ENCODE data around the gene TRAF2.

Gene TRAF2

GRCh38 chr9:136852664-136853595 lies 33.4 kb upstream of the TRAF2 start:
- CTCF ChIA-PET: no interaction called here
- TF ChIP-seq CTCF (conservative IDR thresholded peaks at IDR 0.05; ENCODE audit: low read depth): no peak
- POLR2A ChIA-PET (ENCODE audit: low non-redundant PET): interaction anchor here (0.5 to 1.1 kb wide), 2 partner anchors 30 to 125 kb away, joined by 3 to 5 read pairs; no protein-coding TSS in a partner anchor
- H3K27ac ChIP-seq: peak overlapping the region; percentile 98
- no peak for DNase-seq (ENCODE audit: low spot score)

DNA sequence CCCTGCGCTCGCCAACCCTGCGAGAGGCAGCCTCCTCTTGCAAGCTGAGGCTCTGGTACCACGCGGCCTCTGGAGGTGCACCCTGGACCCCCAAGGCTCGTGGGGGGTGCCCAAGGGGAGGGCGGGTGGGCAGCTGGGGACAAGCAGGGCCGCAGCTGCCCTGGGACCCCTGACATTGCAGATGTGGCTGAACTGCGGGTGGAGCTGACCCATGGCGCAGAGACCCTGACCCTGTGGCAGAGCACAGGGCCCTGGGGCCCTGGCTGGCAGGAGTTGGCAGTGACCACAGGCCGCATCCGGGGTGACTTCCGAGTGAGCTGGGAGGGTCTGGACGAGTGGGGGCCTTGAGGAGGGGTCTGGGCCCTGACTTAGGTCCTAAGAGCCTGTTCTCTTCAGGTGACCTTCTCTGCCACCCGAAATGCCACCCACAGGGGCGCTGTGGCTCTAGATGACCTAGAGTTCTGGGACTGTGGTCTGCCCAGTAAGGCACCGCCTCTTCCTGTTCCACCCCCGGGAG lies 32.7 kb upstream of the TRAF2 start:
- POLR2A ChIA-PET (ENCODE audit: low non-redundant PET): interaction anchor here (1.1 kb wide), 1 partner anchor 29 kb away, joined by 5 read pairs; no protein-coding TSS in a partner anchor
- H3K27ac ChIP-seq: peak overlapping the region; percentile 98
- no peak for DNase-seq (ENCODE audit: low spot score)
- CTCF ChIA-PET: no interaction called here
- no peak for TF ChIP-seq CTCF (conservative IDR thresholded peaks at IDR 0.05; ENCODE audit: low read depth)

DNA sequence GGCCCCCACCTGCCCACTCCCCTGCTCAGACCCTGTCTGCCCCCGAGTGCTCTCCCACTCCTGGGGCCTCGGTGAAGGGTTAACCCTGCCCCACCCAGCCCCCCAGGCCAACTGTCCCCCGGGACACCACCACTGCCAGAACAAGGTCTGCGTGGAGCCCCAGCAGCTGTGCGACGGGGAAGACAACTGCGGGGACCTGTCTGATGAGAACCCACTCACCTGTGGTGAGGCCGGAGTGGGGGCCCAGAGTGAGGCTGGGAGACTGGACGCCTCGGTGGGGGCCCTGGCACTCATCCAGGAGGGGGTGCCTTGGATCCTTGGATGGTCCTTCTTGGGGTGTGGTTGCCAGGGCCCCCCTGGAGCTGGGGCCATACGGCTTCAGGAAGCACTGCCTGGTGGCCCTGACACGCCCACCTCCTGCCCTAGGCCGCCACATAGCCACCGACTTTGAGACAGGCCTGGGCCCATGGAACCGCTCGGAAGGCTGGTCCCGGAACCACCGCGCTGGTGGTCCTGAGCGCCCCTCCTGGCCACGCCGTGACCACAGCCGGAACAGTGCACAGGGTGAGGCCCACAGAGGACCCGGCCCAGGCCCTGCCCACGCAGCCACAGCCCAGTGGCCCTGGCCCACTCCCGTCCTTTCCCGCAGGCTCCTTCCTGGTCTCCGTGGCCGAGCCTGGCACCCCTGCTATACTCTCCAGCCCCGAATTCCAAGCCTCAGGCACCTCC lies 32.0 kb upstream of the TRAF2 start:
- POLR2A ChIA-PET (ENCODE audit: low non-redundant PET): interaction anchor here (1.1 kb wide), 1 partner anchor 29 kb away, joined by 5 read pairs; no protein-coding TSS in a partner anchor
- DNase-seq (ENCODE audit: low spot score): no peak
- CTCF ChIA-PET: interaction anchor here (0.8 kb wide), 1 partner anchor 10 kb away, joined by 3 read pairs; no protein-coding TSS in a partner anchor
- no peak for TF ChIP-seq CTCF (conservative IDR thresholded peaks at IDR 0.05; ENCODE audit: low read depth)
- H3K27ac ChIP-seq: peak overlapping the region; percentile 98

- H3K27ac ChIP-seq: peak overlapping the region; percentile 98
- no peak for DNase-seq (ENCODE audit: low spot score)
- TF ChIP-seq CTCF (conservative IDR thresholded peaks at IDR 0.05; ENCODE audit: low read depth): no peak
- ChIA-PET POLR2A (ENCODE audit: low non-redundant PET) (no interaction called here), CTCF (interaction anchor here (0.6 to 0.8 kb wide), 2 partner anchors 11 to 416 kb away, joined by 3 read pairs; no protein-coding TSS in a partner anchor)
These were observed 31.4 kb upstream of the TRAF2 start for GRCh38 chr9:136854842-136855460.

DNA sequence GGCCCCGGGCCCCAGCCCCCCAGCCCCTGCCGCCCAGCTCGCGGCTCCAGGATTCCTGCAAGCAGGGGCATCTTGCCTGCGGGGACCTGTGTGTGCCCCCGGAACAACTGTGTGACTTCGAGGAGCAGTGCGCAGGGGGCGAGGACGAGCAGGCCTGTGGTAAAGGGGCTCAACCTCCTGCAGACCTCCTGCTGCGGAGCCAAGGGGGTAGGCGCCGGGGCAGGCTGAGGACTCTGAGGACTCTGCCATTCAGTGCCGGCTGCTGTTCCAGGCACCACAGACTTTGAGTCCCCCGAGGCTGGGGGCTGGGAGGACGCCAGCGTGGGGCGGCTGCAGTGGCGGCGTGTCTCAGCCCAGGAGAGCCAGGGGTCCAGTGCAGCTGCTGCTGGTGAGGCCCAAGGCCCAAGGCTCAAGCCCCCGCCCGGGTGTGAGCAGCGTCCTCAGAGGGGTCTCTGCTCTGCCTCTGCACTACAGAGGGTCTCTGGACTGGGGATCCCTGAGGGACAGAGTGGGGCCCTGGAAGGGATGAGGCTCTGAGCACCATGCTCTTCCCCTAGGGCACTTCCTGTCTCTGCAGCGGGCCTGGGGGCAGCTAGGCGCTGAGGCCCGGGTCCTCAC lies 30.7 kb upstream of the TRAF2 start:
- CTCF ChIA-PET: interaction anchor here (0.6 to 1.0 kb wide), 3 partner anchors 13 to 415 kb away, joined by 3 to 4 read pairs (median 3); no protein-coding TSS in a partner anchor
- POLR2A ChIA-PET (ENCODE audit: low non-redundant PET): no interaction called here
- peak overlapping the region; percentile 98 for H3K27ac ChIP-seq
- no peak for TF ChIP-seq CTCF (conservative IDR thresholded peaks at IDR 0.05; ENCODE audit: low read depth)
- DNase-seq (ENCODE audit: low spot score): no peak
